GM12892 (cell line): Measurements from ENCODE around the gene CA14.
"Not testable (repeated sequence)": the region's sequence is repeated elsewhere in the genome, so short reads cannot be mapped to it uniquely, and the experiment has no call there.

Source experiments
- DNase-seq: peaks from one replicate; pipeline ENCODE4 v3.0.0; 2011; ENCODE audit not compliant: insufficient read length
- FAIRE-seq: peaks from 2 replicates; lab custom pipeline; 2011; peaks lifted over from hg19 to GRCh38; lab: Jason Lieb, UNC
- POLR2A ChIP-seq: IDR thresholded peaks from 2 replicates; pipeline ENCODE4 v1.6.1; 2011; ENCODE audit warnings: low read depth, low read length, control low read depth
- POLR2AphosphoS5 ChIP-seq: IDR thresholded peaks from 2 replicates; pipeline ENCODE4 v1.6.1; 2011; ENCODE audit warnings: low read depth, low read length, control low read depth
- TAF1 ChIP-seq: IDR thresholded peaks from 2 replicates; pipeline ENCODE4 v1.6.1; 2011; ENCODE audit warnings: low read depth, mild to moderate bottlenecking, control low read depth, low read length, borderline replicate concordance

Gene CA14

GRCh38 chr1:150293433-150294253 is 36.1 kb downstream of the CA14 start, which contains the start of gene MRPS21:
MRPS21 (plus strand) TSS chr1:150293861; CDS start chr1:150294367, 506 bp downstream.
- peak; percentile 95 for FAIRE-seq
- DNase-seq = peak; percentile 78
- TF ChIP-seq POLR2AphosphoS5 = peak; percentile 96
- TF ChIP-seq POLR2A = peak; percentile 98
- TF ChIP-seq TAF1 = peak; percentile 84

GRCh38 chr1:150295476-150295875 is 37.9 kb downstream of the CA14 start:
- DNase-seq = no peak
- no peak for FAIRE-seq
- TF ChIP-seq POLR2AphosphoS5 (no peak), TAF1 (no peak), POLR2A (no peak)

GRCh38 chr1:150299716-150300115 is 42.1 kb downstream of the CA14 start:
- TF ChIP-seq POLR2AphosphoS5 (no peak), POLR2A (no peak), TAF1 (no peak)
- FAIRE-seq = no peak
- DNase-seq = no peak

GRCh38 chr1:150302338-150302737 is 44.8 kb downstream of the CA14 start:
- FAIRE-seq = no peak
- DNase-seq = no peak
- TF ChIP-seq POLR2AphosphoS5 = no peak
- TF ChIP-seq TAF1 = no peak
- TF ChIP-seq POLR2A = no peak

GRCh38 chr1:150302902-150303301 is 45.3 kb downstream of the CA14 start:
- no peak for DNase-seq
- FAIRE-seq = no peak
- TF ChIP-seq TAF1 (no peak), POLR2A (no peak), POLR2AphosphoS5 (no peak)

GRCh38 chr1:150308585-150308984 is 51.0 kb downstream of the CA14 start:
- FAIRE-seq, DNase-seq: not testable (repeated sequence)

- FAIRE-seq (no peak), DNase-seq (no peak)
- no peak for TF ChIP-seq POLR2A
- no peak for TF ChIP-seq TAF1
- no peak for TF ChIP-seq POLR2AphosphoS5
Measured at GRCh38 chr1:150309758-150310508, 52.4 kb downstream of the CA14 start.

GRCh38 chr1:150311762-150312161 is 54.2 kb downstream of the CA14 start:
- FAIRE-seq (no peak), DNase-seq (no peak)
- no peak for TF ChIP-seq POLR2AphosphoS5
- TF ChIP-seq TAF1 = no peak
- TF ChIP-seq POLR2A = no peak
